ELF-1 (cell line): ENCODE measurements around the gene CHSY1.
"Not testable (repeated sequence)": the region's sequence is repeated elsewhere in the genome, so short reads cannot be mapped to it uniquely, and the experiment has no call there.

ENCODE experiments used
- DNase-seq: peaks from one replicate; pipeline ENCODE4 v3.0.0-alpha.2; 2016; ENCODE audit warnings: low read depth, low spot score

CHSY1 gene

GRCh38 chr15:101135532-101136166 lies 116.2 kb downstream of the CHSY1 start:
- DNase-seq = no peak

- no peak for DNase-seq
Observed at GRCh38 chr15:101134780-101135179, 117.1 kb downstream of the CHSY1 start.

GRCh38 chr15:101133751-101134261 lies 118.0 kb downstream of the CHSY1 start:
- peak; percentile 77 for DNase-seq

- no peak for DNase-seq
Observed at GRCh38 chr15:101133181-101133460, 118.7 kb downstream of the CHSY1 start.

GRCh38 chr15:101132390-101133180 lies 119.3 kb downstream of the CHSY1 start:
- DNase-seq = no peak

- no peak for DNase-seq
Observed at GRCh38 chr15:101131489-101132389, 120.1 kb downstream of the CHSY1 start.

GRCh38 chr15:101129851-101130380 lies 121.9 kb downstream of the CHSY1 start:
- no peak for DNase-seq

GRCh38 chr15:101128221-101129015 lies 123.4 kb downstream of the CHSY1 start:
- no peak for DNase-seq

GRCh38 chr15:101127506-101128076 lies 124.3 kb downstream of the CHSY1 start:
- no peak for DNase-seq

- no peak for DNase-seq
Observed at GRCh38 chr15:101126618-101127505, 125.0 kb downstream of the CHSY1 start.

- not testable (repeated sequence) for DNase-seq
Observed at GRCh38 chr15:101125881-101126428, 125.9 kb downstream of the CHSY1 start.
